Thoracic aorta (tissue), 2 donors: Measurements from ENCODE around the gene SDCBP2. TPM values are rescaled to one million over a fixed set of nuclear protein-coding genes. Genes with fewer than 3 reads are reported as not detected.

Experiments
- ATAC-seq: fragments of 150-250 bp; one replicate; pipeline ENCODE4 v1.8.0; 2017; ENCODE audit warnings: low read depth; ENCODE audit not compliant: insufficient number of reproducible peaks, low FRiP score
- DNase-seq: peaks from one replicate; pipeline ENCODE4 v3.0.0-alpha.2; 2020; ENCODE audit warnings: low spot score
- H3K27ac ChIP-seq, 2 donors: fragments of 200-600 bp; sonication (generic); 1 replicate in 1 of 2; 2 replicates in 1 of 2; pipeline ENCODE4 v1.5.1; 2016; ENCODE audit warnings: mild to moderate bottlenecking in 2 of 2, moderate library complexity in 2 of 2
- H3K27me3 ChIP-seq: fragments of 200-600 bp; sonication (generic); replicated peaks from 2 replicates; pipeline ENCODE4 v1.6.0; 2016; ENCODE audit warnings: mild to moderate bottlenecking; ENCODE audit not compliant: insufficient read depth
- H3K36me3 ChIP-seq: fragments of 200-600 bp; sonication (generic); one replicate; pipeline ENCODE4 v1.5.1; 2016
- H3K4me1 ChIP-seq, 2 donors: fragments of 200-600 bp; sonication (generic); 1 replicate in 1 of 2; 2 replicates in 1 of 2; pipeline versions ENCODE4 v1.5.1 to v1.6.0; 2016; ENCODE audit warnings: low read depth in 2 of 2, mild to moderate bottlenecking in 1 of 2; ENCODE audit not compliant: control insufficient read depth in 1 of 2
- H3K4me3 ChIP-seq: fragments of 200-600 bp; sonication (generic); 2 replicates; pipeline ENCODE4 v1.5.1; 2016; ENCODE audit warnings: mild to moderate bottlenecking
- H3K9me3 ChIP-seq: fragments of 200-600 bp; sonication (generic); 2 replicates; pipeline ENCODE4 v1.5.1; 2016
- CTCF ChIP-seq: fragments of 200-600 bp; sonication (generic); IDR thresholded peaks from one replicate; pipeline ENCODE4 v1.5.1; 2019; ENCODE audit warnings: antibody characterized with exemption
- total RNA-seq, 2 donors: library from RNA; depleted of rRNA; stranded (reverse); fragments of >200 nt; gene quantifications; one replicate each; pipeline versions ENCODE4 v1.1.0 to v1.2.3, GENCODE V29; 2016

The SDCBP2 gene
- total RNA-seq, 2 donors from 2014 or later = 4.1 to 10.2 TPM

- Histone ChIP-seq H3K27ac (no peak overlapping the region), H3K4me3 (no peak overlapping the region), H3K36me3 (no peaks in the 10 kb centered on the region), H3K4me1 (no peaks in the 10 kb centered on the region), H3K9me3 (no peaks in the 10 kb centered on the region), H3K27me3 (no peaks in the 10 kb centered on the region)
- no peak for ATAC-seq
- no peak for TF ChIP-seq CTCF
- no peak for DNase-seq
Observed at GRCh38 chr20:1278993-1279392, 49.9 kb downstream of the SDCBP2 start.

GRCh38 chr20:1277529-1278322, 51.2 kb downstream of the SDCBP2 start:
- Histone ChIP-seq H3K4me3 (no peak overlapping the region), H3K36me3 (no peaks in the 10 kb centered on the region), H3K27me3 (no peaks in the 10 kb centered on the region), H3K4me1 (no peaks in the 10 kb centered on the region), H3K9me3 (no peaks in the 10 kb centered on the region), H3K27ac (no peak overlapping the region)
- ATAC-seq = no peak
- no peak for DNase-seq
- TF ChIP-seq CTCF = no peak

GRCh38 chr20:1275919-1276318, 53.0 kb downstream of the SDCBP2 start:
- H3K27me3 ChIP-seq = no peaks in the 10 kb centered on the region
- no peak for DNase-seq
- H3K9me3 ChIP-seq = no peaks in the 10 kb centered on the region
- H3K4me1 ChIP-seq = no peaks in the 10 kb centered on the region
- H3K4me3 ChIP-seq = no peak overlapping the region
- TF ChIP-seq CTCF = no peak
- ATAC-seq = no peak
- no peak overlapping the region for H3K27ac ChIP-seq
- no peaks in the 10 kb centered on the region for H3K36me3 ChIP-seq

GRCh38 chr20:1274485-1275311, 54.2 kb downstream of the SDCBP2 start:
- DNase-seq (no peak), ATAC-seq (no peak)
- H3K9me3 ChIP-seq = no peaks in the 10 kb centered on the region
- no peak overlapping the region for H3K4me3 ChIP-seq
- no peaks in the 10 kb centered on the region for H3K4me1 ChIP-seq
- H3K27me3 ChIP-seq = no peaks in the 10 kb centered on the region
- no peak for TF ChIP-seq CTCF
- no peaks in the 10 kb centered on the region for H3K36me3 ChIP-seq
- H3K27ac ChIP-seq = no peak overlapping the region

GRCh38 chr20:1273366-1273765, 55.6 kb downstream of the SDCBP2 start:
- no peaks in the 10 kb centered on the region for H3K4me1 ChIP-seq

More at GRCh38 chr20:1273366-1273765, 55.6 kb downstream of the SDCBP2 start:
- Histone ChIP-seq H3K4me3 (no peak overlapping the region), H3K9me3 (no peaks in the 10 kb centered on the region), H3K36me3 (no peaks in the 10 kb centered on the region), H3K27ac (no peak overlapping the region), H3K27me3 (no peaks in the 10 kb centered on the region)
- ATAC-seq (no peak), DNase-seq (no peak)
- TF ChIP-seq CTCF = no peak
